Epidermal melanocyte (primary cell): Measurements from ENCODE around the gene ADRA2B.

Experiments used
- DNase-seq: peaks from one replicate; pipeline ENCODE4 v3.0.0; 2011; ENCODE audit warnings: low spot score; ENCODE audit not compliant: insufficient read length

The ADRA2B gene

DNA sequence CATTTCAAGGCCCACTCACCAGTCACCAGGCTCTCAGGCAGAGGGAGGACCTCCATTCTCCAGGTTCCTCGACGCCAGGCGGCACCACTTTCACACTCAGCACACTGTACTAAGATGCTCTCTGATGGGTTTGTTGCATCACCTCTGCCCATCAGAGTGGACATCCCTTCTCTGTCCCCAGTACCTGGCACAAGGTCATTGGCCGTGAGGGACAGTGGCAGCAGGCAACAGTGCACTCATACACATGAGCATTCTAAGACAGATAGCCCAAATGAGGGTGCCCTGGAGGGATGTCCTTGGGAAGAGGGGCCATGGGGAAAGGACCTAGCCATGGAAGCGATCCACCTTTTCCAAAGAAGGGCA is 3.0 kb upstream of the ADRA2B start:
- DNase-seq, result no peak

- no peak for DNase-seq
Observed at GRCh38 chr2:96118698-96119388, 2.5 kb upstream of the ADRA2B start.

DNA sequence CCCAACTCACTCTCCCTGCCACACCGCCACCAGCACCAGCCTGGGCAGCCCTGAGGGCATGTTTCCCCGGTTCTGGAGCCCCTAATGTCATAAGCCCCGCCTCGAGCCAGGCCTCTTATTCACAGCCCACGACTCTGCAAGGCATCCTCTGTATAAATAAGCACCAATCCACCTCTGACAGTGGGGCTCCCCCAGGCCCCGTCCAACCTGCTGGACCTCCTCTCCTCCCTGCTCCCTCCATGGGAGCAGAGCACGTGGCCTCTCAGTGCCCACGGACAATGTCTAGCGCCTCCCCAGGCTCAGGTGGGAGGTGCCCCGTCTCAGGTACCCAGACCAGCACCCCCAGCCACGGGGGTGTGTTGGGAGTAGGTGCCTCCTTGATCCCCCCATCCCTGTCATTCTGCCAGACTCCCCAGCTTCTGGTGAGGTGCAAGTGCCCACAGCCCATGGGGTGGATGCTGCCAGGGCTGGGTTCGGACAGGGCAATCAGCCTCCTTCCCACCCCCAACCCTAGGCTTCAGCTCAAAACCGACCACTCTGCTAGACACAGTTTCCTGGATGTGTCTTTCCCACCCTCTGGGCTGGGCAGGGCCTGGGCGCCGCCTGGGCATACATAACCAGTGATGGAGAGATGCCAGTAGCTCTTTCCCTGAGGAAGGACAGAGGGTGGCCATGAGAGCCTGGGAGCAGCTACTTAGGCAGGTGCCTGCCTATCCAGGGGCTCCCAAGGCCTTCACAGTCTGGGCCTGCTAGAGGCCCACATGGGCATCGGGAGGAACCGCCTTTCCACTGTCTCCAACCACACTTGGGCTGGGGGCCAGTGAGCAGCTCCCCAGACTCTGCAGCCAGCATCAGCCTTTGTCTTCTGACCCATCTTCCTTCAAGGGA is 1.6 kb upstream of the ADRA2B start:
- no peak for DNase-seq

DNA sequence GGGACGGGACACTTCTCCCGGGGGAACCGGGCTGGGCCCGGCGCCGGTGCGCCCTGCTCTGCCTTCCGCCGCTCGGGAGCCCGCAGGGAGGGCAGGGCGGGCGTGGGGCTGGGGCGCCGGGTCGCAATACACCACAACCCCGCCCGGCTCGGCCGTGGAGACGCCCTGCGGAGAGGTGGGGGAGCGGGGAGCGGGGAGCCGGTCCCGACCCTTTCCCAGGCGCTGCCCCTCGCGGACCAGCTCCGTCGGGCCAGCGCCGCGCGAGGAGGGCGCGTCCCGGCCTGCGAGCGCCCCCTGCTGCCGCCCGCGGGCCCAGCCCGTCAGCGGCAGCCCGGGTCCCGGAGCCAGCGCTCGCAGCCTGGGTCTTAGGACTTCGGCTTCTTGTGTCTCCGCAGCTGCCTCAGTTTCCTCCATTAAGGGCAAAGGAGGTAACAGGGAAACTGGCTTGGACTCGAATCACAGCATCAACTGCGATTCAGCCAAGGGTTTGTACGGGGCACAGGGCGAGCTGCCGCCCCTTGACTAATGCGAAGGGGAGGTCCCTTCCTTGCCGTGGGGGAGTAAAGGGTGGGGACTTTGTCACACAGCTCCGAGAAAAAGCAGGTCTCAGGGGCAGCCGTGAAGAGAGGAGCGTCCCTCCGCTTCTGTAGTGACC is 635 bp upstream of the ADRA2B start:
- DNase-seq, result peak; percentile 88

DNA sequence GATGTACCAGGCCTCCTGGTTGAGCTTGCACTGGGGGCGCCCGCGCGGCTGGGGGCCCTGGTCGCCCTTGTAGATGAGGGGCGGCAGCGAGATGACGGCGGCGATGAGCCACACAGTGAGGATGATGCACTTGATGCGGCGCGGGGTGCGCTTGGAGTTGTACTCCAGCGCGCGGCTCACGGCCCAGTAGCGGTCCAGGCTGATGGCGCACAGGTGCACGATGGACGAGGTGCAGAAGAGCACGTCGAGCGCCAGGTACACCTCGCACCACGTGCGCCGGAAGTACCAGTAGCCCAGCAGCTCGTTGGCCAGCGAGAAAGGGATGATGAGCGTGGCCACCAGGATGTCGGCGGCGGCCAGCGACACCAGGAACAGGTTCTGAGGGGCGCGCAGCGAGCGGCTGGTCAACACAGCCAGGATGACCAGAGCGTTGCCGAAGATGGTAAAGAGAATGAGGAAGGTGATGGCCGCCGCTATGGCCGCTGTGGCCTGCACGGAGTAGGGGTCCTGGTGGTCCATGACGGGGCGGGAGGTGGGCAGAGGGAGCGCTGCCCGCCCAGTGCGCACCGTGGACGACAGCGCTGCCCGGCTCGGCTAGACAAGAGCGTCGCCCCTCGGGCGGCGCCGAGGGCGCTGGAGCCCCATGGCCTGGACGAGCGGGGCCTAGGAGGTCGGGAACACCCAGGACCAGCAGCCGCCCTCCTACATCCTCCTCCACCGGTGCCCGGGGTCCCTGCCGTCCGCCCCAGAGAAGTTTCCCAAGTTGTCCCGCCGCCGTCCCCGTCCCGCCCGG is 544 bp downstream of the ADRA2B start:
- DNase-seq, result no peak

DNA sequence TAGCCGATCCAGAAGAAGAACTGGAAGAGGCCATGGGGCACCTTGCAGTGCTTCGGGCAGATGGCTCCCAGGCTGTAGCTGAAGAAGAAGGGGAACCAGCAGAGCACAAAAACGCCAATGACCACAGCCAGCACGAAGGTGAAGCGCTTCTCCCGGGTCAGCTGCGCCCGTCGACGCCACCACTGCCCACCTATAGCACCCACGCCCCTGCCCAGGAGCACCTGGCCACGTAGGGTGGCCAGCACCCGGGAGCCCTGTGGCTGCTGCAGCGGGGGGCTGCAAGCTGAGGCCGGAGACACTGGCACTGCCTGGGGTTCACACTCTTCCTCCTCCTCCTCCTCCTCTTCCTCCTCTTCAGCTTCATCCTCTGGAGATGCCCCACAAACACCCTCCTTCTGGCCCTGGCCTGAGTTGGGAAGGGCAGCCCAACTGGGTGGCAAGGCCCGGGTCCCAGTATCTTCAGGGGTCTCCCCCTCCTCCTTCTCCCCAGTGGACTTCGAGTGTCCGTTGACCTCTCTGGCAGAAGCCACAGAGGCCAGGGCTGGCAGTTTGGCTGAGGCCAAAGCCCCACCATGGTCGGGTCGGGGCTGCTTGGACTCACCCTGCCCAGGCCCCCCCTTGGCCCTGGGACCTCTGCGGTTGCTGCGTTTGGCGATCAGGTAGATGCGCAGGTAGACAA is 1.3 kb downstream of the ADRA2B start:
- no peak for DNase-seq

- DNase-seq, result no peak
Observed at GRCh38 chr2:96114546-96114902, 1.8 kb downstream of the ADRA2B start.

- no peak for DNase-seq
Observed at GRCh38 chr2:96113951-96114350, 2.4 kb downstream of the ADRA2B start.

DNA sequence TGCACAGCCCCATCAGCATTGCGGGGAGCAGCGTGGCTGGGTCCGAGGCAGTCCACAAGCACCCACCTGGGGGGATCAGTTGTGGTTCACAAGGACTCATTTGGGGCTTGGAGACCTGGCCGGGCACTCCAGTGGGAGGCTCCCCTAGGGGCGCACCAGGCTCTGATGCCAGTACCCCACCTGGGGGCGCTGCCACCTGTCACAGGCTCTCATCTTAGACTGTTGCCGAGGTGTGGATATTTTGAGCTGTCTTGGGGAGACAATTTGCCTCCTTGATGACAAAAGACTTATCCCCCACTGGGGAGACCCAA is 3.0 kb downstream of the ADRA2B start:
- no peak for DNase-seq

GRCh38 chr2:96112501-96113366 is 3.6 kb downstream of the ADRA2B start:
- no peak for DNase-seq

- no peak for DNase-seq
Observed at GRCh38 chr2:96111823-96112500, 4.4 kb downstream of the ADRA2B start.

DNA sequence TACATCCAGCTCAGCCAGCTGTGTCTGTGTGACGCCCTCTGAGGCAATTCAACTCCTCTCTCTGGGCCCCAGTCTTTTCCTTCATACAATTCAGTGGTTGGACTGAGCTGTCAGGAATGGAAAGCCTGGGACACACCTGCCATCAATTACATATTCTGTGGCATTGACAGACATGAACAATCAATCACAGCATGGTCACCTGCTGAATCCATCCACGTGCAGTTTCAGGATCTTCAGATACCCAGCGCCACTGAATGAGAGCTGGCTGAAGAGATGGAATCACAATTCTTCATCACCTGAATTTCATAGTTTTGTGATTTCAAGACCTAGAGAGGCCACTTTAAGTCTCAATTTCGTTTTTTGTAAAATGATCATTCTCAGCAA is 5.1 kb downstream of the ADRA2B start:
- no peak for DNase-seq

- no peak for DNase-seq
Observed at GRCh38 chr2:96110621-96111256, 5.6 kb downstream of the ADRA2B start.

DNA sequence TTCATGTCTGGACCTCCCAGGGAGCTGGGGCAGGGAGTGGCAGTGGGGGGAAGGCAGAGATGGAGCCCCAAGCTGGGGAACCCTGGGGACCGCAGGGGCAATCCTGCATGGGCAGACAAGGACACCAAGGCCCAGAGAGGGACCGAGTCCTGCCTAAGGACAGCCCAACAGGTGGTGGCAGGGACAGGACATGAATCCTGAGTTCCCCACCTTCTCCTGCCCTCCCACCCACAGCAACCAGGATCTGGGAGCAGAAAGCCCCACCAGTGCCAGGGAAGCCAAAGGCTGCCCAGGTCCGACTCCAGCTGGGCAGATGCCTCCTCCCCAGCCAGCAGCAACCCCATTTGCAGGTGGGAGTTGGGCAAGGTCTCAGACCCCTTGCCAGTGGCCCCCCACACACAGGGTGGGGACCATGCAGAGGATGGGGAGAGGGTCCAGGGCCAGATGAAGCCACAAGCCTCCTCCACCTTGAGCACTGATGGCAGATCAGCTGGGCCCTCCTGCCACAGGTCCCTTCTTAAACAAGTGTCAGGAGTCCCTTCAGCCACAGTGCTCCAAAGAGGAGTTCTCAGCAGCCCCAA is 6.3 kb downstream of the ADRA2B start:
- DNase-seq, result no peak

GRCh38 chr2:96109361-96109680 is 7.0 kb downstream of the ADRA2B start:
- no peak for DNase-seq

DNA sequence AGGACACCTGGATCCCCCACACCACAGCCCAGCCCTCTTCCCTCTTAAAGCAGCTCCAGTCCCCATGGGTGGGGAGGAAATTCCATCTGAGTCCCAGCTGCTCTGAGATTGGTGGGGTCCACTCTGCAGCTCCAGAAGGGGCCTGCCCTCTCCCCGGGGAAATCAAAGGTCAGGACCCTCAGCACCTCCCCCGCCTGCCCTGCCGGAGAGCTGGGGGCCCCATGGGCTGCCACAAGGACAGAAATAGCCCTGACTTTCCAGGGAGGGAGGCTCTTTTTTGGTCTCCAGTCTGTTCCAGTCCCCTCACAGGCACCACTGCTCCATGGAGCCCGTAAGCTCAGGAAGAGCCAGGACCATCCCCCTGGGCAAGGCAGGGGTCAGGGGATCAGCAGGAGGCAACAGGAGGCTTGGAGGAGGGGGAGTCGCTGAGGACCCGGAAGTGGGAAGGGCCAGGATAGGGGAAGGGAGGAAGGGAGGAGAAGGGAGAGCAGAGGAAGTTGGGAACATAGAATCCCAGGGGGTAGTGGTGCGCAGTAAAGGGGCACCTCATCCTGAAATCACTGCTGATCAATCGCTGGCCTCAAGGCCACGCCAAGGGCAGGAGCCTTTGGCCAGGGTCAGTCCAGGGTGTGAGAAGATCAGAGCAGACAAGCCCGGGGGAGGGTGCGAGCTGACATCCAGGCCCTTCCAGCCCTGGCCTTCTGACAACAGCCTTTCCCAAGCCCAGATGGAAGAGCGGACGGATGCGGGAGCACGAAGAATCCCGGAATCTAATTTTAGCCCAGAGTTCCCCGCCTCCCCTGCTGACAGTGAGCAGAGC is 7.6 kb downstream of the ADRA2B start:
- peak; percentile 8 for DNase-seq

- no peak for DNase-seq
Observed at GRCh38 chr2:96108151-96108540, 8.2 kb downstream of the ADRA2B start.

GRCh38 chr2:96107708-96108065 is 8.7 kb downstream of the ADRA2B start:
- DNase-seq, result no peak
